ENCODE measurements around the gene KIAA1671. TPM values are rescaled to one million over a fixed set of nuclear protein-coding genes. Genes with fewer than 3 reads are reported as not detected.

The KIAA1671 gene
- total and polyA plus RNA-seq, 4 donors = 8.7 to 35.9 (median 19.1) TPM

- H3K36me3 ChIP-seq (ENCODE audit: control insufficient read depth in 4 of 4, insufficient read depth in 3 of 4, low read depth in 1 of 4, low read length in 3 of 4) = no peaks in the 10 kb centered on the region
- no peak overlapping the region for H3K4me3 ChIP-seq (ENCODE audit: low read depth in 1 of 3, low read length in 3 of 3)
- no peak overlapping the region for H3K27ac ChIP-seq (ENCODE audit: low read depth in 1 of 2, low read length in 2 of 2)
- H3K27me3 ChIP-seq (ENCODE audit: control insufficient read depth in 4 of 4, insufficient read depth in 4 of 4, low read length in 3 of 4) = no peaks in the 10 kb centered on the region
- WGBS = 86% methylated on average over 8 of the region's 8 CpGs
- TF ChIP-seq FOXA2 (IDR thresholded peaks at IDR 0.05) = no peak
- no peak for TF ChIP-seq SP1 (IDR thresholded peaks at IDR 0.05)
- TF ChIP-seq TAF1 (conservative IDR thresholded peaks at IDR 0.05) = no peak
- TF ChIP-seq JUND (IDR thresholded peaks at IDR 0.05) = no peak
- no peak for TF ChIP-seq FOXA1 (IDR thresholded peaks at IDR 0.05)
- TF ChIP-seq NR2F2 (IDR thresholded peaks at IDR 0.05) = no peak
- no peak for TF ChIP-seq ATF3 (IDR thresholded peaks at IDR 0.05)
- no peak for TF ChIP-seq HNF4A (conservative IDR thresholded peaks at IDR 0.05)
- no peak for TF ChIP-seq EGR1 (IDR thresholded peaks at IDR 0.05; ENCODE audit: low read depth in 2 of 2)
- no peak for TF ChIP-seq CTCF (IDR thresholded peaks at IDR 0.05; ENCODE audit: low read depth, low read length, missing input control)
- no peak for TF ChIP-seq YY1 (IDR thresholded peaks at IDR 0.05)
- no peak for TF ChIP-seq REST (IDR thresholded peaks at IDR 0.05)
- no peak for TF ChIP-seq RAD21 (IDR thresholded peaks at IDR 0.05)
- no peaks in the 10 kb centered on the region for H3K4me1 ChIP-seq (ENCODE audit: control insufficient read depth in 4 of 4, insufficient read depth in 4 of 4, low read length in 3 of 4)
- no peak for DNase-seq (ENCODE audit: low spot score)
- no peaks in the 10 kb centered on the region for H3K9me3 ChIP-seq (ENCODE audit: control insufficient read depth in 4 of 4, low read length in 3 of 4)
- no peak overlapping the region for H3K9ac ChIP-seq (ENCODE audit: low read depth in 1 of 2, low read length in 2 of 2)
These were observed 65.5 kb downstream of the KIAA1671 start for GRCh38 chr22:25018009-25018408.

GRCh38 chr22:25019427-25020184 is 67.1 kb downstream of the KIAA1671 start:
- Histone ChIP-seq H3K4me1 (ENCODE audit: control insufficient read depth in 4 of 4, insufficient read depth in 4 of 4, low read length in 3 of 4) (no peaks in the 10 kb centered on the region), H3K4me3 (ENCODE audit: low read depth in 1 of 3, low read length in 3 of 3) (no peak overlapping the region), H3K27ac (ENCODE audit: low read depth in 1 of 2, low read length in 2 of 2) (no peak overlapping the region), H3K36me3 (ENCODE audit: control insufficient read depth in 4 of 4, insufficient read depth in 3 of 4, low read depth in 1 of 4, low read length in 3 of 4) (no peaks in the 10 kb centered on the region), H3K27me3 (ENCODE audit: control insufficient read depth in 4 of 4, insufficient read depth in 4 of 4, low read length in 3 of 4) (no peaks in the 10 kb centered on the region), H3K9me3 (ENCODE audit: control insufficient read depth in 4 of 4, low read length in 3 of 4) (no peaks in the 10 kb centered on the region), H3K9ac (ENCODE audit: low read depth in 1 of 2, low read length in 2 of 2) (no peak overlapping the region)
- 91% methylated on average over 1 of the region's 1 CpG for WGBS
- TF ChIP-seq JUND (IDR thresholded peaks at IDR 0.05) = no peak
- TF ChIP-seq EGR1 (IDR thresholded peaks at IDR 0.05; ENCODE audit: low read depth in 2 of 2) = no peak
- TF ChIP-seq ZBTB33 (IDR thresholded peaks at IDR 0.05) = no peak
- no peak for TF ChIP-seq REST (IDR thresholded peaks at IDR 0.05)
- no peak for TF ChIP-seq SP1 (IDR thresholded peaks at IDR 0.05)
- no peak for TF ChIP-seq HNF4A (conservative IDR thresholded peaks at IDR 0.05)
- TF ChIP-seq RAD21 (IDR thresholded peaks at IDR 0.05) = no peak
- no peak for TF ChIP-seq MAX (IDR thresholded peaks at IDR 0.05)
- no peak for DNase-seq (ENCODE audit: low spot score)

Data from liver (tissue), 9 donors.